Midbrain (tissue), 1 donor: ENCODE measurements around the gene PLCL2.

Experiments
- DNase-seq: peaks from one replicate; lab custom pipeline; 2025; lab: John Stamatoyannopoulos, UW

PLCL2 gene

GRCh38 chr3:16893618-16894200 lies 9.0 kb downstream of the PLCL2 start:
- no peak for DNase-seq

DNA sequence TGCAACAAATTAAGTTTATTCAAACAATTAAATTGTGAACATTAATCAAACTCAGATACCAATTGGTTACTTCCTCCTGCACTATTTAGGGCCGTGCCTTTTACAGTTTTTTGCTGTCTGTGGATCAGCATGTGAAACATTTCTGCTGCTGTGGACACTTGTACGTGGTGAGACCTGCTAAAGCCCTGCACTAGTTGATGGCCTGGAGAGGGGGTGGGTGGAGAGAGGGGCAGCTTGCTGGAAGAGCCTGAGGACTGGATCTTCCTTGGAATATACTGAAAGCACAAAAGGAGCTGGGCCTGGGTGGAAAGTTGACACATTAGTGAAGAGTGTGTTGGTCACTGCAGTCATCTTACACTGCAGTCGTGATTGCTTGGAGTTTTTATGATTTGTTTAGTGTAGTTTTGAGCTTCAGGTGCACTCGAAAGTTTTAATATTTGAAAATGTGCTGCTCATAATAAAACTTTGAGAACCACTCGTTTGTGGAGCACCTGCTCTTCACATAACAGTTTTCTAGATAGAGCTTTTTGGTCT lies 11.4 kb downstream of the PLCL2 start:
- DNase-seq: no peak

- no peak for DNase-seq
These were observed 12.1 kb downstream of the PLCL2 start for GRCh38 chr3:16896820-16897219.

DNA sequence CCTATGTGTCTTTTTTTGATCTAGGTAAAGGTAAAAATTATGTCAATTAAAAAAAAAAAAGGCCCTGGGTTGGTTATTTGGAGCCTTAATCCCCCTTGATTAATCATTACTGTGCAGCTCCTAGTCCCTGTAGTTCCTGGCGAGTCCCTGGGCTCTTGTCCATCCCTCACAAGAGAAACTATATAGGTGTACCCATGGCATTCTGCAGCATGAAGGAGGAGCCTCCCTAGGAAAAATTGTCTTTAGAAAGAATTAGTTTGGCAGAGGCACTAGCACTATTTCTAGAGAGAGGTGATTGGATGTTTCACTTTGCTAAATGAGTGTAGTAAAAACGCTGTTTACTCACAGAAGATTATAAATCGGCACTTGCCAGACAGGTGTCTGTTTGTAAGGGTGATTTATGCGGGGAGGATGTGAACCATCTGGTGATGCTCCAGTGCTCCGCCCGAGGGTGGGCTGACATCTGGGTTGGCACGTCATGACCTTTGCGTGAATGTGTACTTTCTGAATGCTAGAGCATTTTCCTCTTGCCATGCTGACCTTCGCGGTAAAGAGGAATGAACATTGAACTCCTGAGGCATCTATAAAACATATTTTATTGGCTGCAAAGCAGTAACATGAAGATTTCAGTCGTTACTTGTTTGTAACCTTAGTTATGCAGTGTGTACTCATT lies 12.6 kb downstream of the PLCL2 start:
- DNase-seq: no peak

DNA sequence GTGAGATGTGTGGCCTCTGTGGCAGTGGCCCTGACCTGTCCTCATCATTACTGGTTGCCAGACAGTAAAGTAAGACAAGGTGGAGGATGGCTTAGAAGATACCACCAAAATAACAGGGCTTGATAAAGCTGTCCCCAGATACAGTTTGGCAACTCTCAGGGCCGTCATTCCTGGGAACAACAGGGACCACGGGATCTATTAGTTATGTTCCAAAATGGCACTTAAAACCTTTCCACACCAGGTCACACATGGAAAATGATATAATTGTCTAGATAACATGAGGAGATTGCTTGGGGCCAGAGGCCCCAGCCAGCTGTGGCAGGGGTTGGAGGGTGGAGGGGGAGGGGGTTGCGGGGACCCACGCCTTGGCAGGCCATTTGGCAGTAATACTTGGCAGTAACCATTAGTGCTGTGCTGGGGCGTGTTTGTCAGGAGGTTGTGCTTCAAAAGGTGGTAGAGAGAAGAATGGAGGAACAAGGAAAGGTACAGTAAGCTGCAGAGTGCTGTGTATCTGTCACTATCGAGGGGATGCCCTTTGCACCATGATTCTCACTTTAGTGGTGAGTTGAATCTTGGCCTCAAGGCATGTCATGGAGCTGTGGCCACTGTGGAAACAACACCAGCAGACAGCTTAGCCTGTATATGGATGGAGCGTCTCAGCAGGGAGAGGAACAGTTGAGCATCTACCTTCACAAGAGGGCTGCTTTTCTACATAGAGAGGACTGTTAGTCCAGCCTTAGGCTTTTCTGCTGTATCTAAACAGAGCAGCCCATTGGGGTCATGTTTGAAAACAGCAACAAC lies 14.0 kb downstream of the PLCL2 start:
- no peak for DNase-seq

DNA sequence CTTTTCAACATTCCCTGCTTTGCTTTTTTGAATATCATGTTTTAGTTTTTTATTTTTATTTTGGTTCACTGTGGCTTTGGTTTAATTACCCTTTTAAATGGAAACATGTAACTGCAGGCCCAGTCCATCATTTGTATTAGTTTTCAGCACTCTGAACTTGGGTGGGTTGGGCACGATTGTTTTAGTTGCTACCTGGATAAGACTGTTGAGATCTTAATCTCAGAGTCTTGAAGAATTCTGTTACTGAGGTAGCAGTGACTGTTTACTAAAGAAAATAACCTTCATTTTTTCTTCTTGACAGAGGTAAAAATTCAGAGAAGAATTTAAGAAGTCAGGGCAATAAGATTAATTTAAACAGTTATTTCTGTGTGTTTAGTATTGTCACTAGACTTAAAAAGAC lies 15.2 kb downstream of the PLCL2 start:
- DNase-seq: no peak

DNA sequence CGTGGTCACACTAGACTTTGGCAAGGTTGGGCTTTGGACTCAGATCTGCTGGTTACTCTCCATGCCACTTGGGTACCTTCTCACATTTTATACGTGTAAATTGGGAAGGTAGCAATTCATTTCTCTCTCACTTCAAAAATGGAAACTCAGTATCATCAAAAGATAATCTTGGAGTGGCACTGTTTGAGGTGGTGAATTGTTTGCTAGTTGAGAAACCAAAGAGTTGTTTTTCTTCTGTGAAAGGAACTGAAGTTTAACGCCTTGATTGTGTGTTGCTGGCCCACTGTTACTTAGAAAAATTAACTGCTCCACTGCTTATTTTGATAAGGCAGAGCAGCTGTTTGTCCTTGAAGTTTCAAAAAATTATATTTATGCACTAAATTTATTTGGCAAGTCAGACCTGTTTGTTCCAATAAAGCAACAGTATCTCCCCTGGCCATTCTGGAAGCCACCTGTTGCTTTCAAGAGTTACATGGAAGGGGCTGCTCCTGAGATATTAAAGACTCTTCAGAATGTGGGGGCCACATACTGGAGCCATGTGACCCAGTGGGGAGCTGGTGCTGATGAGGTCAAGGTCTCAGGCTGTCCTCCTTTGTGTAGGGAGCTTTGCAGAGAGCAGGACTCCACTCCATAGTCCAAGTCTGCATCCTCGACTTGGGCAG lies 16.2 kb downstream of the PLCL2 start:
- no peak for DNase-seq

DNA sequence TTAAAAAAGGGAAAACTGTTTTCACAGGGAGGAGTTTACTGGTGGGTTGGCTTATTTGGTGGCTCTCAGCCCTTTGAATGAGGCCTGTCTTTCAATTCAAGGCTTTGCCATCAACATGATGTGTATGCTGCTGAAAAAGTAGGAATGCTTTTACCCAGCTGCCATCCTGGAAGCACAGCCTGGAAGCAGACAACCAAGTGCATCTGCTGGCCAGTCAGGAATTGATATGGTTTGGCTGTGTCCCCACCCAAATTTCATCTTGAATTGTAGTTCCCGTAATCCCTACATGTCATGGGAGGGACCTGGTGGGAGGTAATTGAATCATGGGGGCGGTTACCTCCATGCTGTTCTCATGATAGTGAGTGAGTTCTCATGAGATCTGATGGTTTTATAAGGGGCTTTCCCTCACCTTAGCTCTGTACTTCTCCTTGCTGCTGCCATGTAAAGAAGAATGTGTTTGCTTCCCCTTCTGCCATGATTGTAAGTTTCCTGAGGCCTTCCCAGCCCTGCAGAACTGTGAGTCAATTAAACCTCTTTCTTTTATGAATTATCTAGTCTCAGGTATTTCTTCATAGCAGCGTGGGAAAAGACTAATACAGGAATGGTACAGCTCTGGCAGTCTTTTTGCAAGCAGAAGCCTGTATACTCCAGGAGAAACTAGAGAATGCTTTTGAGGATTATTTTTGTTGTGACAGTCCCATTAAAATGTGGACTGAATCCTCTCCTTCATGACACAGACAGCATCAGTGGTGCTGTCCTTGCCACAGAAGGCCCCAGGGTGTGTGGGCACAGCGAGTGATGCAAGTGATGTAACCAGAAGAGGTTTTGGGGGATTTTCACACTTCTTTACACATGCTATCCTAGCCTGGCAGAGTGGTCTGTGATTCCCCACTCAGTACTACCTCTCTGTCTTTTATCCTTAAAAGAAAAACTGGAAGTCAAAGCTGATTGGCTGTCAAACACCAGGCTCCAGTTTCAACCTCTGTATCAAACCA lies 20.0 kb downstream of the PLCL2 start:
- DNase-seq: no peak

DNA sequence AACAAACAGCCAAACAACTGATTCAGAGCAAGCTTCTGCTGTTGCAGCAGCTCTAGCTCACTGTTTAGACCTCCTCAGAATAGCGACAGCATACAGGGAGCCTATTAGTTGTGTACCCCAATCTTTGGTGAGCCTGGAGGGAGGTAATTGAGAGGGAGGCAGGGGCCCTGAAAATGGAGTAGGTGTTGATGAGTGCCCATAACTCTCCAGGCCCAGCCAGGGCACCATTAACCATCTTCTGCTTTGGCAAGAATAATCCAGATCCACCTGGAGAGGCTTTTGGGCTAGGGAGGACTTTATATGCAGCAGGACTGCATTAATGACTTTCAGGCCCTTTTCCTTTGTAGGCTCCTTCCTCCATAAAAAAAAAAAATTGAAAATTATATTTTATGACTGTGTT lies 20.9 kb downstream of the PLCL2 start:
- DNase-seq: no peak

- no peak for DNase-seq
These were observed 21.9 kb downstream of the PLCL2 start for GRCh38 chr3:16906682-16907081.

- no peak for DNase-seq
These were observed 22.5 kb downstream of the PLCL2 start for GRCh38 chr3:16907243-16907642.

- no peak for DNase-seq
These were observed 23.5 kb downstream of the PLCL2 start for GRCh38 chr3:16908016-16908807.

DNA sequence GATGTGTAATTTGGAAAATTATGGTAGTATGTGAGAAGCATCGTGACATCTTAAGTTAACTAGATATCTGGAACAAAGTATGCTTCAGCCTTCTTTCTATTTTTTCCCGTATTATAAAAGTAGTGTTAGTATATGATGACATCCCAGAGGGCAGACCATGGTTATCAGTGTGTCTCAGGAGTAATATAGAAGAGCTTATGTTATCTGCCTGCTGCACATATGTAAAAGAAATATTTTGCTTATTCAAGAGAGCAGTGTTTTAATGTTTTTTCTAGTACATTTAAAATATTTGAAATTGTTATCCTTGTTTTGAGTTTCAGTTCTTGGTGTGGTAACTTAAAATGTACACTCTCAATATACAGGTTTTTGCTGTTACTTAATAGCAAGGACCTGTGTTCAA lies 24.1 kb downstream of the PLCL2 start:
- DNase-seq: no peak

GRCh38 chr3:16909802-16910201 lies 25.0 kb downstream of the PLCL2 start:
- DNase-seq: no peak

- DNase-seq: no peak
These were observed 25.5 kb downstream of the PLCL2 start for GRCh38 chr3:16910207-16910606.

DNA sequence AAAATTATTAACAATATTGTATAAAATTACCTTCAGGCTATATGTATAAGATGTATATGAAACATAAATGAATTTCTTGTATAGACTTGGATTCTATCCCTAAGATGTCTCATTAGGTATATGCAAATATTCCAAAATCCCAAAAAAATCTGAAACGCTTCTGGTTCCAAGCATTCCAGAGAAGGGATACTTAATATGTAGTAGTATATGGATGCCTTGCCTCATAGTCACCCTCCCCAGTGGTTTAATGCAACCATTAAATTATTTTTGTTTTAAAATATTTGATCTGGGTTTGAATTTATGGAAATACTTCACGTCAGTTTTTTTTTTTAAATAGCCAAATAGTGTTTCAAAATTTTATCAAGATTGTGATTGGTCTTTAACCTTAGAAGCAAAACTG lies 27.2 kb downstream of the PLCL2 start:
- DNase-seq: no peak

- DNase-seq: no peak
These were observed 27.9 kb downstream of the PLCL2 start for GRCh38 chr3:16912400-16913263.

DNA sequence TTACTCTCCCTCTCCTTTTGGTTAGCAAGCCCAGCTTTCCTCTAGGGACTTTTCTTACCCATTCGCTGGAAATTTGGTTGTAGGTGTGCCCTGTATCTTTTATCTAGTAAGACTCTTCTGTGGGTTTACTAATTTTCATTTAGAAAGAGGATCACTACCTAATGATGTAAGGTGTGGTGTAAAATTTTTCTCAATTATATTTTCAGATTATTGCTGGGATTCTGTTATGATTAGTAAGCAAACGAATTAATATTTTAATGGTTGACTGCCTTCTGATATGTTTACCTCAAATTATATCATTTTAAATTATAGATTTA lies 28.5 kb downstream of the PLCL2 start:
- no peak for DNase-seq

- DNase-seq: no peak
These were observed 32.1 kb downstream of the PLCL2 start for GRCh38 chr3:16916840-16917239.
